Measurements from ENCODE around the gene GLCCI1.
"Not testable (repeated sequence)": the region's sequence is repeated elsewhere in the genome, so short reads cannot be mapped to it uniquely, and the experiment has no call there.

GLCCI1 gene

GRCh38 chr7:7989616-7990440 lies 21.2 kb downstream of the GLCCI1 start:
- no peak for DNase-seq (ENCODE audit: low read depth)

GRCh38 chr7:7990441-7990761 lies 21.8 kb downstream of the GLCCI1 start:
- DNase-seq (ENCODE audit: low read depth): no peak

- DNase-seq (ENCODE audit: low read depth): no peak
Observed at GRCh38 chr7:7992506-7992905, 23.9 kb downstream of the GLCCI1 start.

GRCh38 chr7:7995348-7995747 lies 26.8 kb downstream of the GLCCI1 start:
- DNase-seq (ENCODE audit: low read depth): not testable (repeated sequence)

- DNase-seq (ENCODE audit: low read depth): no peak
Observed at GRCh38 chr7:7996568-7996967, 28.0 kb downstream of the GLCCI1 start.

GRCh38 chr7:8000315-8000941 lies 31.8 kb downstream of the GLCCI1 start:
- no peak for DNase-seq (ENCODE audit: low read depth)

- DNase-seq (ENCODE audit: low read depth): no peak
Observed at GRCh38 chr7:8003077-8003476, 34.5 kb downstream of the GLCCI1 start.

GRCh38 chr7:8005279-8005678 lies 36.7 kb downstream of the GLCCI1 start:
- DNase-seq (ENCODE audit: low read depth): no peak

GRCh38 chr7:8014399-8014798 lies 45.8 kb downstream of the GLCCI1 start:
- no peak for DNase-seq (ENCODE audit: low read depth)

- no peak for DNase-seq (ENCODE audit: low read depth)
Observed at GRCh38 chr7:8015100-8015745, 46.6 kb downstream of the GLCCI1 start.

- no peak for DNase-seq (ENCODE audit: low read depth)
Observed at GRCh38 chr7:8015746-8016120, 47.1 kb downstream of the GLCCI1 start.

- DNase-seq (ENCODE audit: low read depth): no peak
Observed at GRCh38 chr7:8017423-8017822, 48.8 kb downstream of the GLCCI1 start.

- DNase-seq (ENCODE audit: low read depth): no peak
Observed at GRCh38 chr7:8018961-8019360, 50.4 kb downstream of the GLCCI1 start.

- no peak for DNase-seq (ENCODE audit: low read depth)
Observed at GRCh38 chr7:8022628-8023027, 54.0 kb downstream of the GLCCI1 start.

GRCh38 chr7:8035192-8035591 lies 66.6 kb downstream of the GLCCI1 start:
- DNase-seq (ENCODE audit: low read depth): no peak

- no peak for DNase-seq (ENCODE audit: low read depth)
Observed at GRCh38 chr7:8035647-8036518, 67.3 kb downstream of the GLCCI1 start.

GRCh38 chr7:8037151-8037550 lies 68.6 kb downstream of the GLCCI1 start:
- no peak for DNase-seq (ENCODE audit: low read depth)

GRCh38 chr7:8040768-8041369 lies 72.3 kb downstream of the GLCCI1 start:
- DNase-seq (ENCODE audit: low read depth): no peak

- no peak for DNase-seq (ENCODE audit: low read depth)
Observed at GRCh38 chr7:8042796-8043535, 74.4 kb downstream of the GLCCI1 start.

- DNase-seq (ENCODE audit: low read depth): no peak
Observed at GRCh38 chr7:8044761-8045430, 76.3 kb downstream of the GLCCI1 start.

- not testable (repeated sequence) for DNase-seq (ENCODE audit: low read depth)
Observed at GRCh38 chr7:8048067-8048466, 79.5 kb downstream of the GLCCI1 start.
